ENCODE results near the gene TAF3.
"Not testable (repeated sequence)": the region's sequence is repeated elsewhere in the genome, so short reads cannot be mapped to it uniquely, and the experiment has no call there.

The TAF3 gene

DNA sequence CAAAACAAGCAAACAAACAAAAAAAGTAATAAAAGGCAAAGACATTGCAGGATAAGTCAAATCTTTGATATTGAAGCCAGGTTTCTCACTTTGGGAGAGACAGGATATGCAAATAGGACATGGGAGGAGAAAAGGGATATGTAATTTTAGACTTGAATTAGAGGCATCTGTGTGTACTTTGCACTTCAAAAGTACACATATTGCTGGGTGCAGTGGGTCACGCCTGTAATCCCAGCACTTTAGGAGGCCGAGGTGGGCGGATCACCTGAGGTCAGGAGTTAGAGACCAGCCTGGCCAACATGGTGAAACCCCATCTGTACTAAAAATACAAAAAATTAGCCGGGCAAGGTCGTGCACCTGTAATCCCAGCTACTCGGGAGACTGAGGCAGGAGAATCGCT, 6.6 kb upstream of the TAF3 start:
- not testable (repeated sequence) for DNase-seq (ENCODE audit: low read depth, low spot score)

DNA sequence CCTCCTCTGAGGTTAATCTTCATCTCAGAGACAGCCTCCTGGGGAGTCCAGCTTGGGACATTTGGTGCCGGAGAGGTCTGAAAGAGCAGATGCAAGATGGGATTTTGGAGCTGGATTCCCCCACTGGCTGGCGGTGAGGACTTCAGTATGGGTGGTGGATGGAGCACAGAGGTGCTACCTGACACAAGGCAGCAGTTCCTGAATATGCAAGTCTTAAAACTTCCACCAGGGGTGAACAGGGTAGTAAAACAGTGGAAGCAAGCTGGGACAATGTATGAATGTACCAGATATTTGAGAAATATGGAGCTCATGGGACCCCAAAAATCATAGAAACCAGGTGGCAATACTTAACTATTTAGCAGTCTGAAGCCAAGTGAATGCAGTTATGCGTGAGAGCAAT, 4.8 kb upstream of the TAF3 start:
- no peak for DNase-seq (ENCODE audit: low read depth, low spot score)

DNA sequence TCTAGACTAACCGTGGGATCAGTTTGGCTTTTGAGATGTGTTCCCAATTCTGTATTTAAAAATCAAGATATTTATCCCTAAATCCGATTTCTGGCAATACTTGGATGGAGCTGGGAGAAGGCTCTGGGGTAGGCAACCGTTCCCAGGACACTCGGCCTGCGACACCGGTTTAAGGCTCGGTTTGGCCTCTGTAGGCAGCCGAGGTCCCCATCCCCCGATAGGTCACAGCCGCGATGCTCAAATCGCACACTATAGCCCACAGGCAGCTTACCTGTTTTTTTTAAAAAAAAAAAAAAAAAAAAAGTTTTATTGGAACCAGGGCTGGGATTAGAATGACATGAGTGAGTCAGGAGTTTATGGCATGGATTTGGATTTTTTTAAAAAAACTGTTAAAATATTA, 729 bp upstream of the TAF3 start:
- no peak for DNase-seq (ENCODE audit: low read depth, low spot score)

GRCh38 chr10:7817984-7818294, 366 bp upstream of the TAF3 start:
- DNase-seq (ENCODE audit: low read depth, low spot score), result no peak

GRCh38 chr10:7819121-7819460, 786 bp downstream of the TAF3 start:
- DNase-seq (ENCODE audit: low read depth, low spot score), result no peak

GRCh38 chr10:7824251-7824650, 5.9 kb downstream of the TAF3 start:
- DNase-seq (ENCODE audit: low read depth, low spot score), result no peak

- DNase-seq (ENCODE audit: low read depth, low spot score), result no peak
Observed at GRCh38 chr10:7826971-7827370, 8.7 kb downstream of the TAF3 start.

DNA sequence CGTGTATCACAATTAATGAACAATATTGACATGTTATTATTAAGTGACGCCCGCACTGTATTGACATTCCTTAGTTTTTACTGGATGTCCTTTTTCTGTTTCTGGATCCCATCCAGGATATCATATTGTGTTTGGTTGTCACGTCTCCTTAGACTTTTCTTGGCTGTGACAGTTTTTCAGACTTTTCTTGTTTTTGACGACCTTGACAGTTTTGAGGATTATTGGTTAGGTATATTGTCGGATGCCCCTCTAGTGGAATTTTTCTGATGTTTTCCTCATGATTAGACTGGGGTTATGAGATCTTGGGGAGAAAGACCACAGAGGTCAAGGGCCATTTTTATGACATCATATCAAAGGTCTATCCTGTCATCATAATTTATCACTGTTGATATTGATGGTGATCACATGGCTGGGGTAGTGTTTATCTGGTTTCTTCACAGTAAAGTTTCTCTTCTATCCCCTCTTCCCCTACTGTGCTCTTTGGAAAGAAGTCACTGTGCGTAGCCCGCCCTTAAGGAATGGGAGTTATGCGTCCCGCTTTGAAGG, 11.1 kb downstream of the TAF3 start:
- DNase-seq (ENCODE audit: low read depth, low spot score), result no peak

GRCh38 chr10:7832060-7832459, 13.8 kb downstream of the TAF3 start:
- no peak for DNase-seq (ENCODE audit: low read depth, low spot score)

DNA sequence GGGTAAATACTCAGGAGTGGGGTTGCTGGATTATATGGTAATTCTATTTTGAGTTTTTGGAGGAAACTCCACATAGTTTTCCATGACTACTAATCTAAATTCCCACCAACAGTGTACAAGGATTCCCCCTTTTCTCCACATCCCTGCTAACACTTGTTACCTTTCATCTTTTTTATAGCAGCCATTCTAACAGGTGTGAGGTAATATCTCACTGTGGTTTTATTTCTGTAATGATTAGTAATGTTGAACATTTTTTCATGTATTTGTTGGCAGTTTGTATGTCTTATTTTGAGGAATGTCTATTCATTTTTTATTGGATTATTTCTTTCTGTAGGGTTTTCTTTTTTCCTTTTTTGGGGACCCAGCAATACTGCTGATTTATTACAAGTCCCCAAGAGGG, 14.9 kb downstream of the TAF3 start:
- no peak for DNase-seq (ENCODE audit: low read depth, low spot score)

DNA sequence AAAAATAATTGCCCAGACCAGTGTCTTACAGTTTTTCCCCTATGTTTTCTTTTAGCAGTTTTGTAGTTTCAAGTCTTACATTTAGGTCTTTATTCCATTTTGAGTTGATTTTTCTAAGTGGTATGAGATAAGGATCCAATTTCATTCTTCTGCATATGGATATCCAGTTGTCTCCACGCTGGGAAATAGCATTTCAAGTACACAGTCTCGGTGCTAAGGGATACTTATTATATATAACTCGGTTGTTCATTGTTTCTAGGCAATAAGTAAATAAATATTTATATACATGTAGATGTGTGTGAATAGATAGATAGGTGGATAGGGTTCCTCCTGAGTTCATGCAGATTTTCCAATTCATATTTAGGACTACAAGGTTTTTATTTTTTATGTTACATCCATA, 16.0 kb downstream of the TAF3 start:
- no peak for DNase-seq (ENCODE audit: low read depth, low spot score)

DNA sequence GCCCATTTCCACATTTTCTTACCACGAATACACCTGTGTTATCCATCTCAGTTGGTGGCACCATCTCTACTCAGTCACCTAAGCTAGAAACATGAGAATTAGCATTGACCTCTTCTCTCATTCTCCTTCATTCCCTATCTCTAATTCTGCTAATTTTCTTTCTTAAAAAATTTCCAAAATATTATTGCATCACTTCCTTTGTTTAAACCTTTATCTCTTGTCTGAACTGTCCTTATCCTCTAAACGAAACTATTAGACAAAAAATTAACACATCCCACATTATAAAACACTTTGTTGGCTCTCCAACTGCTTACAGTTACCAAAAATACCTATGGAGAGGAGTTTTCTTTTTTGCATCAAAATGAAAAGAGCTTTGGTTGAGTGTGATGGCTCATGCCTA, 18.3 kb downstream of the TAF3 start:
- DNase-seq (ENCODE audit: low read depth, low spot score), result no peak

- no peak for DNase-seq (ENCODE audit: low read depth, low spot score)
Observed at GRCh38 chr10:7846591-7846990, 28.3 kb downstream of the TAF3 start.

- DNase-seq (ENCODE audit: low read depth, low spot score), result no peak
Observed at GRCh38 chr10:7853226-7853842, 35.0 kb downstream of the TAF3 start.

DNA sequence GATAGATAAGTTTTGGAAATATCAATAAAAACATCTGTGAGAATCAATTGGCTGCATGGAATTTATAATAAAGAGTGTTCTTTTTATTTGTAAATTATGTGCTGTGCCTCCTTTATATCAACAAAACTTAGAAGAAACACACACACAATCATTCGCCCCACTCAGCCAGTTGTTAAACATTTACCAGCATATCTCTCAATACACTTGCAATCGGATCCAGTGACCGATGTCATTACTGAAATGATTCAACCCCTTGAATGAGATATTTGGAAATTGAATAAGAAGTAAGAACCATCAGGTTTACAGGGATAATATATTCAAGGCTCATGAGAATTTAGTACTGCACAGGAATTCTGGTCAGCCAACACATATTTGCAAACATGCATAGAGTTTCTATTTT, 35.6 kb downstream of the TAF3 start:
- DNase-seq (ENCODE audit: low read depth, low spot score), result no peak

DNA sequence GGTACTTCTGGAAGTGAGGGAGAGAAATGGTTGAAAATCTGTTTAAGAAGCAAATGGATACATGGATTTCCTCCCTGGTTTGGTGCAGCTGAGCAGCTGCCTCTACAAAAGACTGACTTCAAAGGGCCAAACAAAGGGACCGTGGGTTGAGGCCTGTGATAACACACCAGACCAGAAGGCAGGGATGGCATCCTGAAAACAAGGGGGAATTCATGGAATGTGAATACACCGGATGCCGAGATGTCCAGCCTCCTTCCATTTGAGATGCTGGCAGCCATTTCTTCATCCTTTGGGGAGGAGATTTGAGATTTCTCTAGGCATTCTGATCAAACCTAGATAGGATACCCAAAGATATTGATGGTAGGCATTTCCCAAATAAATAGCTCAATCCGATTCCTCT, 36.9 kb downstream of the TAF3 start:
- no peak for DNase-seq (ENCODE audit: low read depth, low spot score)

DNA sequence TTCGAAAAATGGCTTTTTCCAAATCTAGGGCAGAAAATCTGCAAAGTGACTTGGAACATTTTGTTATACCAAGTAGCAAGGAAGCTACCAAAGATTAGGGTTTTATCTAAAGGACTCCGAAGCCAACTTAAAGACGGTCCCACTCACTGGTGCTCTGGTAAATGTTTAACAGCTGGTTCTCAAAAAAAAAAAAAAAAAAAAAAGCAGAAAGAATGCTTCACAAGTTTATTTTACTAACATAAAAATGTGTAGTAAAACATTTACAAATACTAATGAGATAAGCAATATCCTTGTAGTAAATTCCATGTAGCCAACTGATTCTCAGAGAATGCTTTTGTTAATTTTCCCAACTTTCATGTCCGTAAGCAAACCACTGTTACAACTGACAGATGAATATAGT, 38.4 kb downstream of the TAF3 start:
- DNase-seq (ENCODE audit: low read depth, low spot score), result no peak

DNA sequence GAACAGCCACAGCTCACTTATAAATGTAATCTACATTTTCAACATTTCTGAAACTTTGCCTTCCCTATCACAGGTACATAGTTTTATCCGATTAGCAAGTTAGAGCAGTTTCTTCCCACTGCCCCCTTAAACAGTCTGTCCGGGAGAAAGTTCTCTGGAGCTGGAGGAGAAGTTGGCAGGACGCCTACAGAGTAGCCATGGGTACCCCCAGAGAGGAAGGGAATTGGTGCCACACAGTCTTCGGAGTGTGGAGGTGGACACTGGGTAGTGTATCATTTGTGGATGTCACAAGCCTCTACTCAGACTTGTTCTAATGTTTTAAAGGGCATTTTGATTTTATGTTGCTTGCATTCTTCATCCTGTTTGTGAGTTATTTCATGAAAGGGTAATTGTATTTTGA, 39.0 kb downstream of the TAF3 start:
- DNase-seq (ENCODE audit: low read depth, low spot score), result no peak

DNA sequence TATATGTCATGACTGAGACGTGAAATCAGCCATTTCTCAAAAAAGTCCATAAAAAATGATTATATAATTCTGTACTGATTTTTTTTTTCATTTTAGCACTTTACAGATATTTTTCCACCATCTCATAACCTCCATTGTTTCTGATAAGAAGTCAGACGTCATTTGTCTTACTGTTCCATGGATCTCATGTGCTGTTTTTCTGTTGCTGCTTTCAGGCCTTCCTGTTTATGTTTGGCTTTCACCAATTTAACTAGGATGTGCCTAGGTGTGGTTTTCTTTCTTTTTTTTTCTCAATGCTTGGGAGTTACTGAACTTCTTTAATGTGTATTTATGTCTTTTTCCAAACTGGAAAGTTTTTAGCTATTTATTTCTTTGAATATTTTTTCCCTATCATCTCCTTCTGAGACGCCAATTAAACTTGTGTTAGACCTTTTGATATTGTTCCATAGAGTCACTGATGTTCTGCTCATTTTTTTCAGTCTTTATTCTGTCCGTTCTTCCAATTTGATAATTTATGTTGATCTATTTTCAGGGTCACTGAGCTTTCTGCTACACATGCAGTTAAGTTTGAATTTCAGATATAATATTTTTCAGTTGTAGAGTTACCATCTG, 43.3 kb downstream of the TAF3 start:
- no peak for DNase-seq (ENCODE audit: low read depth, low spot score)

DNA sequence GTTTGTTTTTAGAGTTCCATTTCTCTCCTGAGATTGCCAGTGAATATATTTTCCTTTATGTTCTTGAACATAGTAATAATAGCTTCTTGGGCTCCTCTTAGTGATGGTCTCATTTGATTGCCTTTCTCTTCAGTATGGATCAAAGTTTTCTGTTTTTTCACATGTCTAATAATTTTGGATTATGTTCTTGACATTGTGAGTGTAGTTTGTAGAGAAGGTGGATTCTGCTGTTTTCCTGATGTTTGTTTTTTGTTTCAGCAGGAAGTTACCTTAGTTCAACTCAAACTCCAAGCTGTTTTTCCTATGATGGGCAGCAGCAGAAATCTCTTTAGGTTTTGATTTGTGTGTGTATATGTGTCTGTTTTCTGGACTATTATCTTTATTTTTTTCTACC, 43.8 kb downstream of the TAF3 start:
- DNase-seq (ENCODE audit: low read depth, low spot score), result no peak

DNA sequence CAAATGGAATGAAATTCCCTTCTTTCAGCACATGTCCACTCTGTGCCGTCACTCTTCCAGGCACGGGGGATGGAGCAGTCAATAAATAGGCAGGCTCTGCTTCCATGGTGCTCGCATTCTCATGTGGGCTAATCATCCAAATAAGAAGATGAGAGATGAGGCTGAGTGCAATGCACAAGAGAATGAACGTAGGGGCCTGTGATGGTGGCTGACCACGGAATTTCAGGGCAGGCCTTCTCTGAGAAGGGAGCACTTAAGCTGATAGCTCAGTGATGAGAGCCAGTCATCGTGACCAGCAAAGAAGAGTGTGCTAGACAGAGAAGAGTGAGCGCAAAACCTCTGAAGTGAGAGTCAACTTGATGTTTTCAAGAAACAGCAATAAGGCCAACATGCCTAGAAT, 47.9 kb downstream of the TAF3 start:
- no peak for DNase-seq (ENCODE audit: low read depth, low spot score)

- DNase-seq (ENCODE audit: low read depth, low spot score), result no peak
Observed at GRCh38 chr10:7872041-7872442, 53.7 kb downstream of the TAF3 start.

DNA sequence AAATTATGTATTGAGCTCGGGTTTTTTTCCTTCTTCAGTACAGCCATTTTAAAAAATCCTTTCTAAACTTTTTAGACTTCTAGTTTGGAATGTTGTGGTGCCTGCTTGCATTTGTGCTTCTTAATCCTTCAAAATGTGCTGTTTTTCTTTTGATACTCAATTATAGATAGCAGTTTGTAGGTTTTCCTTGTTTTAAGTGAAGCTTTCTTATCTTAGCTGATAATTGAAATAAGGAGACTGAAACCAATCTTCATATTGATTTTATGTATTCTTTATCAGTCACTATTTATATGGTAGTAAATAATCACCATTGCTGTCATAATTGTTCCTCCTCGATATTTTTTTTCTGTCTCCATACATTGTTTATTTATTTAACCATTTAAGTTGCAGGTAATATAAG, 56.6 kb downstream of the TAF3 start:
- DNase-seq (ENCODE audit: low read depth, low spot score), result no peak

GRCh38 chr10:7876541-7877127, 58.3 kb downstream of the TAF3 start:
- no peak for DNase-seq (ENCODE audit: low read depth, low spot score)

Data from activated naive CD8-positive, alpha-beta T cell treated with anti-CD3 and anti-CD28 coated beads, Interleukin-2, amount 50 U/mL, for 16 hours (primary cell).